PC-9 (cell line): ENCODE results near the gene PFDN2.

Experiments used
- CTCF ChIP-seq: fragments of 200-600 bp; sonication (generic); conservative IDR thresholded peaks from 2 replicates; pipeline ENCODE4 v1.6.1; 2017; ENCODE audit warnings: mixed run types, antibody characterized with exemption, mild to moderate bottlenecking, moderate library complexity
- EZH2 ChIP-seq: fragments of 200-600 bp; sonication (generic); IDR thresholded peaks from 2 replicates; pipeline ENCODE4 v1.8.0; 2017; ENCODE audit warnings: antibody characterized with exemption, low read depth

- TF ChIP-seq CTCF (no peak), EZH2 (no peak)
Measured at GRCh38 chr1:161090617-161091016, 27.2 kb downstream of the PFDN2 start.
